ENCODE data around the gene ELFN2. TPM values are rescaled to one million over a fixed set of nuclear protein-coding genes. Genes with fewer than 3 reads are reported as not detected.

Gene ELFN2
- total RNA-seq, 2 donors from 2014 or later, result 2.8 to 4.3 TPM

DNA sequence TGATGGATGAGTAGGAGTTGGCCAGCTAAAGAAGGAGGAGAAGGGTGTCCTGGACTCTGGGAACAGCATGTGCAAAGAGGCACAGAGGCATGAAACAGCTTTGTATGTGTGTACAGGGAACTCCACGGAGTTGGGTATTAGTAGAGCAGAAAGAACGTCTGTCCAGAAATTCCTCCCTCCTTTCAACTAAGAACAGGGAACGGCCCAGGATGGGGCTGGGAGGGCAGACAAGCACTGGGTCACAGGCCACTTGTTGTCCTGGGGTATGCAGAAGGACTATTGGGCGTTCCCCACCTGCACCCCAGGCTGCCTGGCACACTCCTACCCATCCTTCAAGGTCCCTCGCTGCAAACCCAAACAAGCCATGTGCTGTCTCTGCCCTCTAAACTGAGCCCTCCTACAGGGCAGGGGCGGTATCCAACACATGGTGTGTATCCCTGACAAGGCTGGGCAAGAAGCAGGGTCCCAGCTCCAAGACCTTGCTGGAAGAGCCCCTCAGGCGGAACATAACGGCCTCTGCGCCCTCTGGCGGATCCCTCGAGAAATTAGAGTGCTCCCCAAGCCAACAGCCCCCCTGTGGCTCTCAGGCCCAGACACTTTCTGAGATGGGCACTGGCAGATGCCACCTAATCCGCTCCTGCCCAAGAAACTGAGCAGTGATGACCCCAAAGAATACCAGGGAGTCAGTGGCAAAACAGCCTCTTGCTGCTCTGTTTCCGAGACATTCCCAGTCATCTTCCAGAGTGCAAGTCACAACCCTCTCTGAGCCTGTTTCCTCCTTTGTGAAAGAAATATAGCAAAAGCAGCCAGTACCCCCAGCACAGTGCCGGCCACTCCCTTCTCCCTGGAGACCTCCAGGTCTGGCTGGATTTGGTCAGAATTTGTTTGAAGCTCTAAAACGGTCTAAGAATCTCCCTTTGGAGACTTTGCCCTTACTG, 1.6 kb upstream of the ELFN2 start:
- intact Hi-C loops (cut with DNase I), result loop anchor here (5.0 kb wide), 1 partner anchor 112 kb away; no protein-coding TSS in a partner anchor
- DNase-seq (ENCODE audit: low spot score), result peak; percentile 29

DNA sequence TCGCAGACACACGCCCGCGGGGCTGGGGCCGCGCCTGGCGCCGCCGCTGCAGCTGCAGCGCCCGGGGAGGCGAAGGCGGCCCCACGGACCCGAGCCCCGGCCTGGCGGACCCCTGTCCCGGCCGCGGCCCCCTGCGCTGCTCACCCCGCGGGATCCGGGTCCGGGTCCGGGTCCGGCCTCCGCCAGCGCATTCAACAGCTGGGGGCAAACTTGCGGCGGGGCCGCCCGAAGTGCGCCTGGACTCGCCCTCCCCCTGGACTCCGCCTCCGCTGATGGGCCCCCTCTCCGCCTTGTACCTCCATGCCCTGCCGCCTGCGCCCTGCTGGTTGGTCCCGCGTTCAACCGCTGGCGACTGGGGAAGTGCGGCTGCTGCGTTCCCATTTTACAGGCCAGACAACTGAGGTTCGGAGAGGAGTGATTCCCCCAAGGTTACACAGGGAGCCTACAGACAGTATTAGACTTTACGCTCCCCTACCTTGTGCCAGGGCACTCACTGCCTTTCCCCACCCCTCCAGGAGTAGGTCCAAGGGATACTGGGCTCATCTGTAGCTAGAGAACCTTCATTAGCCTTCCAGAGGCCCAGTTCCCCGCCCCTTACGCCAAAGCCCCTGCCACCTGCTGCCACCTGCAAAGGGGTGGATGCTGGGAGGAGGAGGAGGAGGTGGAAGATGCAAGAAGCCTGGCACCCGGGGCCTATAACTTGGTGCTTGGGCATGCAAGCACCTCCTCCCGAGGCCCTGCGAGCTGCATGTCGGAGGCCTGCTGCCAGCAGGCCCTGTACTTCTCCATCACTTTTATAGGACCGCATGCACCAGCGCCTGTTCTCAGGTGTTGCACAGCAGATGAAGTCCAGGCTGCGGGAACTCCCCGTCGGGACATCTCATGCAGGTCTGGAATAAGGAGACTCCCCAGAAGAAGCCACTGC, 694 bp upstream of the ELFN2 start:
- TF ChIP-seq, protein P1, sequence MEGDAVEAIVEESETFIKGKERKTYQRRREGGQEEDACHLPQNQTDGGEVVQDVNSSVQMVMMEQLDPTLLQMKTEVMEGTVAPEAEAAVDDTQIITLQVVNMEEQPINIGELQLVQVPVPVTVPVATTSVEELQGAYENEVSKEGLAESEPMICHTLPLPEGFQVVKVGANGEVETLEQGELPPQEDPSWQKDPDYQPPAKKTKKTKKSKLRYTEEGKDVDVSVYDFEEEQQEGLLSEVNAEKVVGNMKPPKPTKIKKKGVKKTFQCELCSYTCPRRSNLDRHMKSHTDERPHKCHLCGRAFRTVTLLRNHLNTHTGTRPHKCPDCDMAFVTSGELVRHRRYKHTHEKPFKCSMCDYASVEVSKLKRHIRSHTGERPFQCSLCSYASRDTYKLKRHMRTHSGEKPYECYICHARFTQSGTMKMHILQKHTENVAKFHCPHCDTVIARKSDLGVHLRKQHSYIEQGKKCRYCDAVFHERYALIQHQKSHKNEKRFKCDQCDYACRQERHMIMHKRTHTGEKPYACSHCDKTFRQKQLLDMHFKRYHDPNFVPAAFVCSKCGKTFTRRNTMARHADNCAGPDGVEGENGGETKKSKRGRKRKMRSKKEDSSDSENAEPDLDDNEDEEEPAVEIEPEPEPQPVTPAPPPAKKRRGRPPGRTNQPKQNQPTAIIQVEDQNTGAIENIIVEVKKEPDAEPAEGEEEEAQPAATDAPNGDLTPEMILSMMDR (IDR thresholded peaks at IDR 0.05), result no peak
- no peak for TF ChIP-seq POLR2AphosphoS5 (IDR thresholded peaks at IDR 0.05)
- TF ChIP-seq POLR2A (IDR thresholded peaks at IDR 0.05), result no peak
- intact Hi-C loops (cut with DNase I), result loop anchor here (5.0 kb wide), 1 partner anchor 111 kb away; no protein-coding TSS in a partner anchor
- peaks cover 1% of the 10 kb centered on the region for H3K27me3 ChIP-seq (replicated peaks; ENCODE audit: insufficient read depth)

More for the DNA sequence above, 1.6 kb upstream of the ELFN2 start:
- Histone ChIP-seq H3K36me3 (no peaks in the 10 kb centered on the region), H3K4me3 (no peak overlapping the region), H3K9me3 (no peaks in the 10 kb centered on the region), H3K4me1 (replicated peaks) (no peaks in the 10 kb centered on the region), H3K27ac (no peak overlapping the region), H3K27me3 (replicated peaks; ENCODE audit: insufficient read depth) (peaks cover 9% of the 10 kb centered on the region)
- WGBS, result 33% methylated on average over 15 of the region's 15 CpGs
- TF ChIP-seq, protein P1 (IDR thresholded peaks at IDR 0.05), result peak; percentile 44 to 69 (median 68)
- no peak for TF ChIP-seq POLR2A (IDR thresholded peaks at IDR 0.05)

DNA sequence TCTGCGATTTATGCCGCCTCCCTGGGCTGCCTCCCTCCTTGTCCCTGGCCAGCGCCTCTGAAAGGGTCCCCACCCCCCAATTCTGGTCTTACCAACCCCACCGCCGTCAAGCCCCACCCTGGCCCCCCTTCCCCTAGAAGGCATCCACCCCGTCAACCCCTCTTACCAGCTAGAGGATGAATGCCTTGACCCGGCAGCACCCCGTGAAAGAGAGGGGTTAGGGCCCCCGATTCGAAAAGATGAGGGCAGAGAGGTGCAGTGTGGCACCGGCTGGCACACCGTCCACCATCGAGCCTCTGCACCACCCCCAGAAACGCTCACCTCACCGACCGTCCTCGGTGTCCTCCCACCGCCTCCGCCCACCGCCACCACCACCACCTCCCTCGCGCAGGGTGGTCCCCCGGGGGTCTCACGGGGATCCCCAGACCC, 559 bp downstream of the ELFN2 start:
- Histone ChIP-seq H3K27ac (no peak overlapping the region), H3K4me1 (replicated peaks) (no peaks in the 10 kb centered on the region), H3K4me3 (peak overlapping the region; percentile 34 to 47), H3K9me3 (no peaks in the 10 kb centered on the region), H3K27me3 (replicated peaks; ENCODE audit: insufficient read depth) (no peaks in the 10 kb centered on the region), H3K36me3 (no peaks in the 10 kb centered on the region)
- WGBS, result 1% methylated on average over 24 of the region's 24 CpGs
- intact Hi-C loops (cut with DNase I), result loop anchor here (5.0 kb wide), 1 partner anchor 109 kb away; no protein-coding TSS in a partner anchor
- no peak for DNase-seq (ENCODE audit: low spot score)
- TF ChIP-seq, protein P1 (IDR thresholded peaks at IDR 0.05), result no peak
- TF ChIP-seq POLR2A (IDR thresholded peaks at IDR 0.05) (no peak), POLR2AphosphoS5 (IDR thresholded peaks at IDR 0.05) (no peak)

More for the DNA sequence above, 694 bp upstream of the ELFN2 start:
- no peak overlapping the region for H3K27ac ChIP-seq
- WGBS, result 15% methylated on average over 39 of the region's 59 CpGs
- H3K4me3 ChIP-seq, result peak overlapping the region; percentile 34 to 47
- no peaks in the 10 kb centered on the region for H3K36me3 ChIP-seq
- no peaks in the 10 kb centered on the region for H3K4me1 ChIP-seq (replicated peaks)
- DNase-seq (ENCODE audit: low spot score), result no peak
- H3K9me3 ChIP-seq, result no peaks in the 10 kb centered on the region

DNA sequence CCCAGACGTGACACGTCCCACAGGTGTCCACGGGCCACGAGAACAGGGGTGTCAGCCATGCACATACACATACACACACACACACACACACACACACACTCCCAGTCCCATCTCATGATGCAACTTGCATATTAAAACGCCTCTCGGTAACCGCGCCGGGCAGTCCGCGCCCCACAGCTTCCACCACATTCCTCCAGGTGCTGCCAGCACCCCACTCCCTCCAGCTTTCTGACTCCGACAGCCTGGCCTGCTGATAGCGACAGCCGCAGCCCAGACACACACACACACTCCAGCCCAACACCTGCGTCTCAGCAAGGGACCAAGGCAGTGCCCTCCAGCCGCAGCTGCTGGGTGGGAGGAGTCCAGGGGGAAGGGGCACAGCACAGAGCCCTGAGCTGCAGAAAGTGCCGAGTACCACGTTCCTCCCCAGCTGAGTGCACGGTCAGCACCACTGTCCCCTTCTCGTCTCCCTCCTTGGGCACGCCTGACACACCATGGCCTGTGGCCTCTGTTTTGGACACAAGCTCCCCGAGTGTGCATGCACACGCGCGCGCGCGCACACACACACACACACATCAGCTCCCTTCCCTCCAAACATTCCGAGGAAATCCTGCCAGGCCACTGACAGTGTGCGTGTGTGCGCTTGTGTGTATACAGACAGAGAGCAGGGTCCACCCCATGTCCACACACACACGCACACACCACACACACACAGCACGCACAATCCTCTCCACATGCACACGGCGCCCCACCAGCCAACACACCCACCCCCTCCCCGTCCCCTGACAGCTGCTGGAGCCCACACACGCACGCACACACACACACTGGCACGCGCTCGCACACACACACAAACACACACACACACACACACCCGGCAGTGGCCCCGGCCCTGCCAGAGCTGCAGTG, 1.2 kb downstream of the ELFN2 start:
- no peak overlapping the region for H3K27ac ChIP-seq
- intact Hi-C loops (cut with DNase I), result loop anchor here (5.0 kb wide), 1 partner anchor 109 kb away; no protein-coding TSS in a partner anchor
- TF ChIP-seq POLR2AphosphoS5 (IDR thresholded peaks at IDR 0.05) (no peak), POLR2A (IDR thresholded peaks at IDR 0.05) (no peak)
- TF ChIP-seq, protein P1 (IDR thresholded peaks at IDR 0.05), result no peak
- no peaks in the 10 kb centered on the region for H3K36me3 ChIP-seq
- whole genome bisulfite sequencing, result 20% methylated on average over 35 of the region's 43 CpGs
- DNase-seq (ENCODE audit: low spot score), result no peak
- peak overlapping the region; percentile 34 to 47 for H3K4me3 ChIP-seq
- no peaks in the 10 kb centered on the region for H3K9me3 ChIP-seq
- no peaks in the 10 kb centered on the region for H3K27me3 ChIP-seq (replicated peaks; ENCODE audit: insufficient read depth)
- no peaks in the 10 kb centered on the region for H3K4me1 ChIP-seq (replicated peaks)

Data from prostate gland (tissue), 2 donors.